ENCODE measurements around the gene CRAMP1.

- TF ChIP-seq POLR2A (IDR thresholded peaks at IDR 0.05; ENCODE audit: low read length) (no peak), GATA1 (IDR thresholded peaks at IDR 0.05; ENCODE audit: low read depth, low read length) (no peak)
Measured at GRCh38 chr16:1602285-1602684, 9.9 kb upstream of the CRAMP1 start.
